NCI-H2196 treated with DMSO at 0.1 percent for 48 hours (cell line): Measurements from ENCODE around the gene MAGI2.

Experiments
- DNase-seq: peaks from one replicate; lab custom pipeline; 2025; ENCODE audit not compliant: unreplicated experiment; lab: John Stamatoyannopoulos, UW

MAGI2 gene

GRCh38 chr7:78684201-78684600 is 769.3 kb downstream of the MAGI2 start:
- no peak for DNase-seq

- DNase-seq, result no peak
Observed at GRCh38 chr7:78683566-78683965, 769.9 kb downstream of the MAGI2 start.

GRCh38 chr7:78679112-78679876 is 774.2 kb downstream of the MAGI2 start:
- DNase-seq, result no peak

GRCh38 chr7:78677391-78677790 is 776.1 kb downstream of the MAGI2 start:
- DNase-seq, result no peak

- no peak for DNase-seq
Observed at GRCh38 chr7:78675511-78675910, 778.0 kb downstream of the MAGI2 start.

- DNase-seq, result no peak
Observed at GRCh38 chr7:78673272-78673671, 780.2 kb downstream of the MAGI2 start.

GRCh38 chr7:78662939-78663338 is 790.5 kb downstream of the MAGI2 start:
- DNase-seq, result no peak

GRCh38 chr7:78649976-78650375 is 803.5 kb downstream of the MAGI2 start:
- DNase-seq, result no peak

- DNase-seq, result no peak
Observed at GRCh38 chr7:78649236-78649635, 804.2 kb downstream of the MAGI2 start.

- no peak for DNase-seq
Observed at GRCh38 chr7:78642751-78643150, 810.7 kb downstream of the MAGI2 start.

GRCh38 chr7:78638364-78638763 is 815.1 kb downstream of the MAGI2 start:
- no peak for DNase-seq

- DNase-seq, result no peak
Observed at GRCh38 chr7:78636727-78637126, 816.7 kb downstream of the MAGI2 start.

- DNase-seq, result no peak
Observed at GRCh38 chr7:78635026-78635793, 818.3 kb downstream of the MAGI2 start.

GRCh38 chr7:78634093-78634492 is 819.4 kb downstream of the MAGI2 start:
- DNase-seq, result no peak

GRCh38 chr7:78620920-78621319 is 832.5 kb downstream of the MAGI2 start:
- DNase-seq, result no peak

- DNase-seq, result no peak
Observed at GRCh38 chr7:78616539-78616938, 836.9 kb downstream of the MAGI2 start.

GRCh38 chr7:78609281-78609680 is 844.2 kb downstream of the MAGI2 start:
- DNase-seq, result no peak

GRCh38 chr7:78607099-78607498 is 846.4 kb downstream of the MAGI2 start:
- DNase-seq, result no peak

- no peak for DNase-seq
Observed at GRCh38 chr7:78605119-78605518, 848.3 kb downstream of the MAGI2 start.

- DNase-seq, result no peak
Observed at GRCh38 chr7:78601728-78602127, 851.7 kb downstream of the MAGI2 start.

- DNase-seq, result no peak
Observed at GRCh38 chr7:78594156-78594555, 859.3 kb downstream of the MAGI2 start.

- DNase-seq, result no peak
Observed at GRCh38 chr7:78588393-78588792, 865.1 kb downstream of the MAGI2 start.
